Ectodermal cell (in vitro differentiated cells): ENCODE measurements around the gene MRPS30.

Experiments
- H3K27ac ChIP-seq: 2 replicates; pipeline ENCODE4 v1.7.0; 2013; ENCODE audit warnings: mild to moderate bottlenecking, low read depth, low read length; ENCODE audit not compliant: insufficient read depth, poor library complexity, severe bottlenecking
- H3K27me3 ChIP-seq: 2 replicates; pipeline ENCODE4 v1.7.0; 2013; ENCODE audit warnings: mild to moderate bottlenecking, low read length; ENCODE audit not compliant: insufficient read depth, control insufficient read depth, poor library complexity, severe bottlenecking
- H3K36me3 ChIP-seq: one replicate; pipeline ENCODE4 v1.7.0; 2013; ENCODE audit warnings: low read length; ENCODE audit not compliant: control insufficient read depth, insufficient read depth
- H3K4me1 ChIP-seq: one replicate; pipeline ENCODE4 v1.7.0; 2013; ENCODE audit warnings: low read length; ENCODE audit not compliant: control insufficient read depth, insufficient read depth
- H3K4me3 ChIP-seq: 2 replicates; pipeline ENCODE4 v1.7.0; 2013; ENCODE audit warnings: low read depth, low read length, control low read depth; ENCODE audit not compliant: insufficient read depth
- H3K9me3 ChIP-seq: 2 replicates; pipeline ENCODE4 v1.7.0; 2013; ENCODE audit warnings: mild to moderate bottlenecking, low read length, moderate library complexity; ENCODE audit not compliant: control insufficient read depth
- WGBS, 2 experiments: methylation state at CpG; one replicate each; pipeline ENCODE4 v1.1.7; 2013; ENCODE audit warnings: missing lambda C conversion rate in 2 of 2; 5-methylcytosine and 5-hydroxymethylcytosine counted together

The MRPS30 gene

GRCh38 chr5:44844744-44845143 is 36.0 kb downstream of the MRPS30 start:
- Histone ChIP-seq H3K4me1 (no peaks in the 10 kb centered on the region), H3K27ac (no peak overlapping the region), H3K4me3 (no peak overlapping the region), H3K27me3 (no peaks in the 10 kb centered on the region), H3K9me3 (no peaks in the 10 kb centered on the region), H3K36me3 (no peaks in the 10 kb centered on the region)
- WGBS, 2 experiments: no CpG with 5 or more reads among the region's 1 CpG

GRCh38 chr5:44845777-44846176 is 37.0 kb downstream of the MRPS30 start:
- no peak overlapping the region for H3K27ac ChIP-seq

DNA sequence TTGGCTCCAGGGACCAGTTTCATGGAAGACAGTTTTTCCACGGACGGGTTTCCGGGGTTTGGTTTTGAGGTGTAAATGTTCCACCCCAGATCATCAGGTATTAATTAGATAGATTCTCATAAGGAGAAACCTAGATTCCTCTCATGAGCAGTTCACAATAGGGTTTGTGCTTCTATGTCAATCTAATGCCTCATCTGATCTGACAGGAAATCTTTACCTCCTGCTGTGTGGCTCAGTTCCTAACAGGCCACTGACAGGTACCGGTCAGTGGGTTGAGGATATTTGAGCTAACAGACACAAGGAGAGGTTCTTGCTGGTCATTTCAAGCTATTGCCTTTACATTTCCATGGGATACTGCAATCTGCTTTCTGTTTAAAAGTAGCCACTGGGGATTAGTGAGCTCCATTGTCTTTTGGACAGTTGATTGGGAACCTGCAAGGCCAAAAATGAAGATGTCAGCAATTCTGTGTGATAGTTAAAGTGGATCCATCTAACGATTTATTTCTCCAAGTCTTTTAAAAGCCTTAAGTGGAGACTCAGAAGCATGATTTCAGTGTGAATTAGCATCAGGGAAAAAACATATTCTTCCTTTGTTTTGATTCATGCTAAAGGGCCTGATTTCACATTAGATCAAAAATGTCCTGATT is 38.6 kb downstream of the MRPS30 start:
- no peaks in the 10 kb centered on the region for H3K36me3 ChIP-seq
- no peaks in the 10 kb centered on the region for H3K4me1 ChIP-seq
- no peaks in the 10 kb centered on the region for H3K9me3 ChIP-seq
- H3K4me3 ChIP-seq: no peak overlapping the region
- no peak overlapping the region for H3K27ac ChIP-seq
- WGBS, 2 experiments: 91 to 92% methylated on average over 2 to 5 of the region's 5 CpGs
- no peaks in the 10 kb centered on the region for H3K27me3 ChIP-seq

More at GRCh38 chr5:44845777-44846176, 37.0 kb downstream of the MRPS30 start:
- Histone ChIP-seq H3K4me1 (no peaks in the 10 kb centered on the region), H3K9me3 (no peaks in the 10 kb centered on the region), H3K36me3 (no peaks in the 10 kb centered on the region), H3K27me3 (no peaks in the 10 kb centered on the region), H3K4me3 (no peak overlapping the region)
- WGBS, 2 experiments: 87 to 98% methylated on average over 4 of the region's 4 CpGs

DNA sequence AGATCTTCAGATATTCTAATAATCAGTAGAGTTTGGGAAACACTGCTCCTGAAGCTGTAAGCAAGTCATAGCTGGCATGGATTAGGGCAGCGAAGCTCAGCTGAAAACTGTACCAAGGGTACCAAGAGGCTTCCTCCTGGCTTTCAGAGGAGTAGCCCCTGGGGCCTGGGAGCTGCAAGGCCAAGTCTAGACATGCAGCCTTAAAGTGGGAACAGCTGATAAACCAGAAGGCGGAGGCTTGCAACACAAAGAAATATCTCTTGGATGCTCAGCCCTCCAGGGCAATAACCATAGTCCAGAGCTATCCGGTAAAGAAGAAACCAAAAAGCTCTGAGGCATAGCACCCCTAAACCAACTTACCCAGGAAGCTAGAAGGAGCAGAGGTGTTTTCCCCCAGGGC is 51.5 kb downstream of the MRPS30 start:
- Histone ChIP-seq H3K27ac (no peak overlapping the region), H3K9me3 (no peaks in the 10 kb centered on the region), H3K4me3 (no peak overlapping the region), H3K36me3 (no peaks in the 10 kb centered on the region), H3K4me1 (no peaks in the 10 kb centered on the region), H3K27me3 (no peaks in the 10 kb centered on the region)
- WGBS, 2 experiments: 94 to 97% methylated on average over 3 of the region's 3 CpGs

- H3K36me3 ChIP-seq: no peaks in the 10 kb centered on the region
- H3K9me3 ChIP-seq: no peaks in the 10 kb centered on the region
- no peaks in the 10 kb centered on the region for H3K27me3 ChIP-seq
- no peak overlapping the region for H3K4me3 ChIP-seq
- H3K4me1 ChIP-seq: no peaks in the 10 kb centered on the region
- WGBS, 2 experiments: 61 to 100% methylated on average over 1 of the region's 1 CpG
- no peak overlapping the region for H3K27ac ChIP-seq
These were observed 54.1 kb downstream of the MRPS30 start for GRCh38 chr5:44862808-44863207.
